Upper lobe of left lung (tissue), 6 donors: Measurements from ENCODE around the gene SNHG17. TPM values are rescaled to one million over a fixed set of nuclear protein-coding genes. Genes with fewer than 3 reads are reported as not detected.

Source experiments
- ATAC-seq, 2 donors: fragments of 200-7000 bp; cut with Tn5 transposase; one replicate each; pipeline ENCODE4 v1.9.1; 2022; ENCODE audit warnings: mild to moderate bottlenecking in 2 of 2, moderate library complexity in 2 of 2; ENCODE audit not compliant: low FRiP score in 2 of 2
- DNase-seq, 2 donors: peaks; one replicate each; pipeline ENCODE4 v3.0.0-alpha.2; 2019 to 2020
- H3K27ac ChIP-seq, 4 donors: fragments of 200-600 bp; sonication (generic); one replicate each; pipeline ENCODE4 v1.5.1; 2016 to 2019
- H3K27me3 ChIP-seq, 4 donors: fragments of 200-600 bp; sonication (generic); one replicate each; pipeline ENCODE4 v1.5.1; 2017 to 2019
- H3K36me3 ChIP-seq, 4 donors: fragments of 200-600 bp; sonication (generic); one replicate each; pipeline ENCODE4 v1.5.1; 2016 to 2019
- H3K4me1 ChIP-seq, 4 donors: fragments of 200-600 bp; sonication (generic); one replicate each; pipeline ENCODE4 v1.5.1; 2018 to 2019
- H3K4me3 ChIP-seq, 4 donors: fragments of 200-600 bp; sonication (generic); one replicate each; pipeline ENCODE4 v1.5.1; 2017 to 2019; ENCODE audit warnings: mild to moderate bottlenecking in 2 of 4, moderate library complexity in 1 of 4
- H3K9me3 ChIP-seq, 4 donors: fragments of 200-600 bp; sonication (generic); one replicate each; pipeline ENCODE4 v1.5.1; 2018 to 2019
- CTCF ChIP-seq, 6 experiments: fragments of 450-650 bp in 4 of 6; fragments of 200-600 bp in 2 of 6; sonication (generic) in 2 of 6; IDR thresholded peaks; one replicate each; pipeline ENCODE4 v1.5.1; 2016 to 2019; ENCODE audit warnings: antibody characterized with exemption in 6 of 6
- EP300 ChIP-seq, 4 donors: sonication (generic); formaldehyde crosslinking; IDR thresholded peaks; one replicate each; pipeline ENCODE4 v1.5.1; 2017; ENCODE audit warnings: antibody characterized with exemption in 4 of 4, control low read depth in 2 of 4
- POLR2A ChIP-seq, 4 donors: fragments of 450-650 bp; IDR thresholded peaks; one replicate each; pipeline ENCODE4 v1.5.1; 2016 to 2017; ENCODE audit warnings: antibody characterized with exemption in 4 of 4, mild to moderate bottlenecking in 2 of 4
- POLR2AphosphoS5 ChIP-seq, 2 donors: sonication (generic); formaldehyde crosslinking; IDR thresholded peaks; one replicate each; pipeline ENCODE4 v1.5.1; 2017; ENCODE audit warnings: antibody characterized with exemption in 2 of 2
- WGBS, 2 donors: methylation state at CpG; one replicate each; pipeline ENCODE4 v1.1.5; 2017 to 2018; 5-methylcytosine and 5-hydroxymethylcytosine counted together
- small RNA-seq, 4 donors: library from RNA; depleted of rRNA; stranded (forward); fragments of <200 nt; gene quantifications; one replicate each; pipeline ENCODE3, GENCODE V24; 2016
- total RNA-seq, 6 donors: library from RNA; depleted of rRNA in 4 of 6; stranded (reverse); fragments of >200 nt in 4 of 6; gene quantifications; one replicate each; pipeline versions ENCODE4 v1.1.0 to v1.2.1, GENCODE V29; 2016 to 2021
- donor health status: DM: no; HTN: no; CAD: no; lungs with moderate emphysema.
- donor health status: DM: no; HTN: yes; CAD: no; lungs with severe emphysema.

The SNHG17 gene
- total RNA-seq, 6 donors from 2014 or later = 14.7 to 40.0 (median 20.3) TPM

DNA sequence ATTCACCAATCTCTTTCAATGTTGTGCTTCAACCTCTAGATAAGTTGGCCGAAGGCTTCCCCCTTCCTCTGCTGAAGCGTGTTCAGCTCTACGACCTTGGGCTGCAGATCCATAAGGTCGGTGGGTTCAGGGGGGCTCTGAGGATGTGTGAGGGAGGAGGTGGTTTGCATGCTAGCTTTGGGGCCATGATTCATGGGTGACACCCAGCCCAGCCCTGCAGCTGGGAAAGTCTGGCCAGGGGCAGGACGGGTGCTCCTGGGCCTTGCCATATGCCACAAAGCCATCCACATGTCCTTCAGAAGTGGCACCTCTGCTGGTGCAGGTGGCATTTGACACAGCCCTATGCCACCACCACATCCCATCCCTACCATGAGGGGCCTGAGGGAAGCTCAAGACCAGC, 61.2 kb downstream of the SNHG17 start:
- DNase-seq = no peak
- Histone ChIP-seq H3K36me3 (no peaks in the 10 kb centered on the region), H3K4me1 (peaks cover 0 to 2% (median 0%) of the 10 kb centered on the region in 4 donors), H3K4me3 (no peak overlapping the region), H3K27ac (no peak overlapping the region), H3K27me3 (no peaks in the 10 kb centered on the region), H3K9me3 (no peaks in the 10 kb centered on the region)
- no peak for ATAC-seq
- TF ChIP-seq CTCF (IDR thresholded peaks at IDR 0.05) (no peak), POLR2AphosphoS5 (IDR thresholded peaks at IDR 0.05) (no peak), EP300 (IDR thresholded peaks at IDR 0.05) (no peak), POLR2A (IDR thresholded peaks at IDR 0.05) (no peak)
- WGBS, 2 donors = 86 to 88% methylated on average over 4 to 5 of the region's 5 CpGs

DNA sequence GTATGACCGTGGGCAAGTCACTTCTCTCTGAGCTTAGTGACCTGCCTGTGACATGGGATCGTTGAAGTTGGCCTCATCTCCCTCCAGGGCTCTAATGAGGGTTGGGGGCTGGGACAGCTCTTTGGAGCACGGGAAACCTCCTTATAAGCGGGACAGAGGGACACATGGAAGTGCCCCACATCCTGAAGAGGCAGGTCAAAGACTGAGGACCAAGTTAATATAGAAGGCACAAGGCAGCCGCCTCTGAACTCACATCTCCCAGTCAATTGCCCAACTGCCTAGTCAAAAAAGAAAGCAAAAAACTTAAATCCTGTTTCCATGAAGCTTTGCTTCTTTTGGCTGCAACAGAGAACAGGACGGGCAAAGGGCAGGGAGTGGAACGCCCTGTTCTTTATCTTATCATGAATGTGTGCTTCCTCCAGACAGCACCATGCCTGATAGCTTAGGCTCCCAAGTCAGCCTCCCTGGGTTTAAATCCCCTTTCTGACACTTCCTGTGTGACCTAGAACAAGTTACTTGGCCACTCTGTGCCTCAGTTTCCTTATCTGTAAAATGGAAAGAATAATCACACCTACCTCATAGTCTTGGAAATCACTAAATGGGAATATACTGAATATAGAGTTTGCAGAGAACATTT, 61.8 kb downstream of the SNHG17 start:
- Histone ChIP-seq H3K4me1 (peaks cover 0 to 2% (median 0%) of the 10 kb centered on the region in 4 donors), H3K36me3 (no peaks in the 10 kb centered on the region), H3K9me3 (no peaks in the 10 kb centered on the region), H3K27ac (no peak overlapping the region), H3K27me3 (no peaks in the 10 kb centered on the region), H3K4me3 (no peak overlapping the region)
- 59 to 61% methylated on average over 6 to 7 of the region's 7 CpGs for WGBS, 2 donors
- no peak for TF ChIP-seq POLR2A (IDR thresholded peaks at IDR 0.05)
- TF ChIP-seq EP300 (IDR thresholded peaks at IDR 0.05) = peak in 1 of 4 donors; percentile 9
- DNase-seq = no peak
- no peak for ATAC-seq

GRCh38 chr20:38372806-38373205, 62.3 kb downstream of the SNHG17 start:
- Histone ChIP-seq H3K9me3 (no peaks in the 10 kb centered on the region), H3K4me1 (peaks cover 0 to 2% (median 0%) of the 10 kb centered on the region in 4 donors), H3K27ac (no peak overlapping the region), H3K27me3 (no peaks in the 10 kb centered on the region), H3K4me3 (no peak overlapping the region), H3K36me3 (no peaks in the 10 kb centered on the region)
- DNase-seq (no peak), ATAC-seq (no peak)
- TF ChIP-seq POLR2A (IDR thresholded peaks at IDR 0.05) (no peak), CTCF (IDR thresholded peaks at IDR 0.05) (no peak), EP300 (IDR thresholded peaks at IDR 0.05) (no peak), POLR2AphosphoS5 (IDR thresholded peaks at IDR 0.05) (no peak)
- 69 to 78% methylated on average over 5 of the region's 5 CpGs for WGBS, 2 donors

Small RNA genes lying within 50 kb of the gene (small RNA-seq; reads per million reads assigned to genes)
- gene RF00056 (0 reads per million in 4 donors), gene SNORA60 (4.1 to 19.8 (median 10.9) reads per million in 4 donors), gene SNORA71A (1.1 to 6.9 (median 3.0) reads per million in 4 donors), gene SNORA71B (5.0 to 47.5 (median 18.8) reads per million in 4 donors), gene SNORA71C (0 to 0.72 (median 0.42) reads per million in 4 donors), gene SNORA71D (246 to 569 (median 376) reads per million in 4 donors), gene SNORA71E (0 reads per million in 4 donors)

Other genes with a start within 250 kb of the SNHG17 start
- gene KIAA1755, start 174.6 kb downstream of the SNHG17 start, total RNA-seq = 1 to 10 TPM in 3 of 6 donors, under 1 TPM in 3; 0.15 to 3.1 (median 1.4) TPM
- gene BPI, start 131.2 kb downstream of the SNHG17 start, total RNA-seq = 1 to 10 TPM in 1 of 6 donors, under 1 TPM in 4, not detected in 1; 0.14 to 6.3 (median 0.67) TPM
- gene LBP, start 88.8 kb downstream of the SNHG17 start, total RNA-seq = under 1 TPM in 3 of 6 donors, not detected in 3; 0.14 to 0.44 (median 0.30) TPM
- gene RALGAPB, start 37.5 kb upstream of the SNHG17 start, total RNA-seq = 10 to 100 TPM; 27.0 to 76.5 (median 32.1) TPM
- under 1 TPM in 1 of 6 donors, not detected in 5; 0.29 TPM for gene ADIG, start 145.9 kb upstream of the SNHG17 start, total RNA-seq
- 10 to 100 TPM in 1 of 6 donors, 1 to 10 TPM in 1, under 1 TPM in 4; 0.29 to 22.0 (median 0.52) TPM for gene ARHGAP40, start 166.5 kb upstream of the SNHG17 start, total RNA-seq